NT2/D1 (cell line): Measurements from ENCODE around the gene CIBAR2.

ENCODE experiments used
- SUZ12 ChIP-seq: IDR thresholded peaks from 2 replicates; pipeline ENCODE4 v1.6.1; 2011; ENCODE audit not compliant: insufficient read length, insufficient read depth; ENCODE audit errors: extremely low read depth
- YY1 ChIP-seq: IDR thresholded peaks from 2 replicates; pipeline ENCODE4 v1.6.1; 2011; ENCODE audit not compliant: insufficient read length, insufficient read depth
- ZNF274 ChIP-seq: IDR thresholded peaks from 2 replicates; pipeline ENCODE4 v1.6.1; 2011; ENCODE audit warnings: mild to moderate bottlenecking, low read depth, low read length

DNA sequence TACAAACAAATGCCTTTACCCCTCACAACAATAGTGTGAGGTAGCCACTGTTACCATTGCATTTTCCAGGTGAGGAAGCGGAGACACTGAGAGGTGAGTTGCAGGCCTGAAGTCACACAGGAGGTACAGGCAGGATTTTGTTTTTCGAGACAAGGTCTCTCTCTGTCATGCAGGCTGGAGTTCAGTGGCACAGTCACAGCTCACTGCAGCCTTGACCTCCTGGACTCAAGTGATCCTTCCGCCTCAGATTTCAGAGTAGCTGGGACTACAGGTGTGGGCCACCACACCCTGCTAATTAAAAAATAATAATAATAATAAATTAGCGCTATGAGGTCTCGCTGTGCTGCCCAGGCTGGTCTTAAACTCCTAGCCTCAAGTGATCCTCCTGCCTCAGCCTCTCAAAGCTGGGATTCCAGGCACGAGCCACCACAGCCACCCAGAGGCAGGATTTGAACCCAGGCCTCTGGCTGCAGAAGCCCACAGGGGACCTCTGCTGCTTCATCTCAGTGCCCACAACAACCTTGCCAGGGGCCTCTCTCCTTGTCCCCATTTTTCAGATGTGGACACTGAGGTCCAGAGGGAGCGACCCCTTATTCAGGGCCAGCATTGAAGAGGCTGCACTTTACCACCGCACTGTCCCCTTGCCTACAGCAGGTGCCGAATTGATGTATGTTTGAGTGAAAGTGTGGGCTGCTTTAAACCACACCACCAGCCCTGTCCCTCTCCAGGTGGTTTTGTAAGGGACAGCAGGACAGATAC is 16.0 kb upstream of the CIBAR2 start:
- no peak for TF ChIP-seq ZNF274
- TF ChIP-seq SUZ12, result no peak
- no peak for TF ChIP-seq YY1
